Measurements from ENCODE around the gene PROSER2. TPM values are rescaled to one million over a fixed set of nuclear protein-coding genes. Genes with fewer than 3 reads are reported as not detected.

Gene PROSER2
- total and polyA plus RNA-seq, 2 of the 13 experiments (the other 11 are each of a cell fraction or from before 2014, with no cell fraction given) = 6.9 to 7.7 TPM

- TF ChIP-seq ZNF773 (CRISPR knock-in tag; IDR thresholded peaks at IDR 0.05; ENCODE audit: borderline replicate concordance) (no peak), ZNF143 (CRISPR knock-in tag; IDR thresholded peaks at IDR 0.05) (no peak), HNF4A (CRISPR knock-in tag; IDR thresholded peaks at IDR 0.05) (peak; percentile 35; the same call in 1 of the 2 replicates), PITX1 (CRISPR knock-in tag; IDR thresholded peaks at IDR 0.05) (no peak), GATAD2A (CRISPR knock-in tag; IDR thresholded peaks at IDR 0.05) (peak; percentile 74), XBP1 (CRISPR knock-in tag; IDR thresholded peaks at IDR 0.05) (no peak), SALL2 (CRISPR knock-in tag; IDR thresholded peaks at IDR 0.05) (no peak), STAT5B (CRISPR knock-in tag; IDR thresholded peaks at IDR 0.05) (no peak), ZNF264 (CRISPR knock-in tag; IDR thresholded peaks at IDR 0.05) (no peak), ZNF652 (CRISPR knock-in tag; IDR thresholded peaks at IDR 0.05; ENCODE audit: borderline replicate concordance, low read depth) (no peak), ZNF792 (CRISPR knock-in tag; IDR thresholded peaks at IDR 0.05) (peak; percentile 81; the same call in 1 of the 2 replicates), ATAD3A (CRISPR knock-in tag; IDR thresholded peaks at IDR 0.05) (no peak), HES4 (CRISPR knock-in tag; IDR thresholded peaks at IDR 0.05; ENCODE audit: borderline replicate concordance) (no peak), ZKSCAN5 (CRISPR knock-in tag; IDR thresholded peaks at IDR 0.05) (no peak), KLF16 (CRISPR knock-in tag; IDR thresholded peaks at IDR 0.05) (peak in 1 of 2 experiments; percentile 36; a peak in 1 of 4 replicates), PAWR (CRISPR knock-in tag; IDR thresholded peaks at IDR 0.05; ENCODE audit: borderline replicate concordance) (no peak), U2AF2 (IDR thresholded peaks at IDR 0.05; ENCODE audit: low read depth, low read length) (no peak), HINFP (CRISPR knock-in tag; IDR thresholded peaks at IDR 0.05; ENCODE audit: low read depth) (no peak), EEA1 (CRISPR knock-in tag; IDR thresholded peaks at IDR 0.05; ENCODE audit: borderline replicate concordance) (no peak), CREBL2 (CRISPR knock-in tag; IDR thresholded peaks at IDR 0.05; ENCODE audit: borderline replicate concordance) (no peak), PLSCR1 (CRISPR knock-in tag; IDR thresholded peaks at IDR 0.05; ENCODE audit: borderline replicate concordance) (no peak)
- TF ChIP-seq, protein P1, sequence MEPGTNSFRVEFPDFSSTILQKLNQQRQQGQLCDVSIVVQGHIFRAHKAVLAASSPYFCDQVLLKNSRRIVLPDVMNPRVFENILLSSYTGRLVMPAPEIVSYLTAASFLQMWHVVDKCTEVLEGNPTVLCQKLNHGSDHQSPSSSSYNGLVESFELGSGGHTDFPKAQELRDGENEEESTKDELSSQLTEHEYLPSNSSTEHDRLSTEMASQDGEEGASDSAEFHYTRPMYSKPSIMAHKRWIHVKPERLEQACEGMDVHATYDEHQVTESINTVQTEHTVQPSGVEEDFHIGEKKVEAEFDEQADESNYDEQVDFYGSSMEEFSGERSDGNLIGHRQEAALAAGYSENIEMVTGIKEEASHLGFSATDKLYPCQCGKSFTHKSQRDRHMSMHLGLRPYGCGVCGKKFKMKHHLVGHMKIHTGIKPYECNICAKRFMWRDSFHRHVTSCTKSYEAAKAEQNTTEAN (CRISPR knock-in tag; conservative IDR thresholded peaks at IDR 0.05) = no peak
- TF ChIP-seq, protein P2, sequence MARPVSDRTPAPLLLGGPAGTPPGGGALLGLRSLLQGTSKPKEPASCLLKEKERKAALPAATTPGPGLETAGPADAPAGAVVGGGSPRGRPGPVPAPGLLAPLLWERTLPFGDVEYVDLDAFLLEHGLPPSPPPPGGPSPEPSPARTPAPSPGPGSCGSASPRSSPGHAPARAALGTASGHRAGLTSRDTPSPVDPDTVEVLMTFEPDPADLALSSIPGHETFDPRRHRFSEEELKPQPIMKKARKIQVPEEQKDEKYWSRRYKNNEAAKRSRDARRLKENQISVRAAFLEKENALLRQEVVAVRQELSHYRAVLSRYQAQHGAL (CRISPR knock-in tag; IDR thresholded peaks at IDR 0.05; ENCODE audit: not compliant biosample characterization) = no peak
- TF ChIP-seq, protein P3, sequence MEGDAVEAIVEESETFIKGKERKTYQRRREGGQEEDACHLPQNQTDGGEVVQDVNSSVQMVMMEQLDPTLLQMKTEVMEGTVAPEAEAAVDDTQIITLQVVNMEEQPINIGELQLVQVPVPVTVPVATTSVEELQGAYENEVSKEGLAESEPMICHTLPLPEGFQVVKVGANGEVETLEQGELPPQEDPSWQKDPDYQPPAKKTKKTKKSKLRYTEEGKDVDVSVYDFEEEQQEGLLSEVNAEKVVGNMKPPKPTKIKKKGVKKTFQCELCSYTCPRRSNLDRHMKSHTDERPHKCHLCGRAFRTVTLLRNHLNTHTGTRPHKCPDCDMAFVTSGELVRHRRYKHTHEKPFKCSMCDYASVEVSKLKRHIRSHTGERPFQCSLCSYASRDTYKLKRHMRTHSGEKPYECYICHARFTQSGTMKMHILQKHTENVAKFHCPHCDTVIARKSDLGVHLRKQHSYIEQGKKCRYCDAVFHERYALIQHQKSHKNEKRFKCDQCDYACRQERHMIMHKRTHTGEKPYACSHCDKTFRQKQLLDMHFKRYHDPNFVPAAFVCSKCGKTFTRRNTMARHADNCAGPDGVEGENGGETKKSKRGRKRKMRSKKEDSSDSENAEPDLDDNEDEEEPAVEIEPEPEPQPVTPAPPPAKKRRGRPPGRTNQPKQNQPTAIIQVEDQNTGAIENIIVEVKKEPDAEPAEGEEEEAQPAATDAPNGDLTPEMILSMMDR (CRISPR knock-in tag; IDR thresholded peaks at IDR 0.05) = peak; percentile 85
Observed at GRCh38 chr10:11881477-11882417, 58.6 kb downstream of the PROSER2 start (continued).

Measured in HepG2 (cell line).